ENCODE measurements around the gene ARL5B. TPM values are rescaled to one million over a fixed set of nuclear protein-coding genes. Genes with fewer than 3 reads are reported as not detected.
A peak's percentile ranks its signal among the peaks of the same experiment; 100 is the strongest.

Gene ARL5B
- total RNA-seq, 2 donors from 2014 or later = 8.6 to 13.8 TPM

- Histone ChIP-seq H3K4me1 (no peaks in the 10 kb centered on the region), H3K4me3 (no peak overlapping the region), H3K27ac (no peak overlapping the region), H3K9me3 (no peaks in the 10 kb centered on the region), H3K36me3 (replicated peaks in 1 of 2; ENCODE audit: insufficient read depth in 1 of 2, low read depth in 2 of 2) (no peaks in the 10 kb centered on the region), H3K27me3 (no peaks in the 10 kb centered on the region)
- WGBS, 2 donors = 7 to 10% methylated on average over 3 of the region's 3 CpGs
- intact Hi-C loops (cut with DNase I) = no loop called here
- no peak for ATAC-seq
- TF ChIP-seq CTCF (IDR thresholded peaks at IDR 0.05) = peak in 6 of 7 experiments; percentile 14 to 39 (median 32)
- no peak for TF ChIP-seq POLR2A (IDR thresholded peaks at IDR 0.05)
- no peak for DNase-seq
These were observed 30.3 kb downstream of the ARL5B start for GRCh38 chr10:18689498-18689897.

- Histone ChIP-seq H3K27me3 (no peaks in the 10 kb centered on the region), H3K27ac (no peak overlapping the region), H3K9me3 (no peaks in the 10 kb centered on the region), H3K4me1 (no peaks in the 10 kb centered on the region), H3K36me3 (replicated peaks in 1 of 2; ENCODE audit: insufficient read depth in 1 of 2, low read depth in 2 of 2) (no peaks in the 10 kb centered on the region), H3K4me3 (no peak overlapping the region)
- DNase-seq (no peak), ATAC-seq (no peak)
- 84 to 88% methylated on average over 6 of the region's 6 CpGs for WGBS, 2 donors
- intact Hi-C loops (cut with DNase I) = no loop called here
- TF ChIP-seq CTCF (IDR thresholded peaks at IDR 0.05) = no peak
These were observed 31.3 kb downstream of the ARL5B start for GRCh38 chr10:18690541-18690940.

GRCh38 chr10:18699849-18700840 is 40.9 kb downstream of the ARL5B start:
- intact Hi-C loops (cut with DNase I) = no loop called here
- no peaks in the 10 kb centered on the region for H3K4me1 ChIP-seq
- DNase-seq = no peak
- no peak for ATAC-seq
- no peak overlapping the region for H3K27ac ChIP-seq
- H3K9me3 ChIP-seq = no peaks in the 10 kb centered on the region
- WGBS, 2 donors = 39% methylated on average over 6 of the region's 6 CpGs
- H3K36me3 ChIP-seq (replicated peaks in 1 of 2; ENCODE audit: insufficient read depth in 1 of 2, low read depth in 2 of 2) = no peaks in the 10 kb centered on the region
- TF ChIP-seq CTCF (IDR thresholded peaks at IDR 0.05) (no peak), POLR2A (IDR thresholded peaks at IDR 0.05) (no peak)
- no peaks in the 10 kb centered on the region for H3K27me3 ChIP-seq
- no peak overlapping the region for H3K4me3 ChIP-seq

GRCh38 chr10:18703521-18703920 is 44.3 kb downstream of the ARL5B start:
- no peaks in the 10 kb centered on the region for H3K27me3 ChIP-seq
- WGBS, 2 donors = 64 to 68% methylated on average over 5 of the region's 5 CpGs
- no peaks in the 10 kb centered on the region for H3K9me3 ChIP-seq
- ATAC-seq (no peak), DNase-seq (no peak)
- no peaks in the 10 kb centered on the region for H3K36me3 ChIP-seq (replicated peaks in 1 of 2; ENCODE audit: insufficient read depth in 1 of 2, low read depth in 2 of 2)
- no peaks in the 10 kb centered on the region for H3K4me1 ChIP-seq
- intact Hi-C loops (cut with DNase I) = no loop called here
- TF ChIP-seq POLR2A (IDR thresholded peaks at IDR 0.05) (no peak), CTCF (IDR thresholded peaks at IDR 0.05) (no peak)
- H3K27ac ChIP-seq = no peak overlapping the region
- H3K4me3 ChIP-seq = no peak overlapping the region
